HepG2 (cell line): Measurements from ENCODE around the gene CFAP97. TPM values are rescaled to one million over a fixed set of nuclear protein-coding genes. Genes with fewer than 3 reads are reported as not detected.

Experiments
- AKAP8 ChIP-seq: sonication (generic); formaldehyde crosslinking; IDR thresholded peaks from 2 replicates; pipeline ENCODE4 v1.5.1; 2020; ENCODE audit warnings: mild to moderate bottlenecking, missing genetic modification reagents
- CREM ChIP-seq, 2 experiments: sonication (generic) in 1 of 2; formaldehyde crosslinking in 1 of 2; IDR thresholded peaks; 2 replicates each; pipeline versions ENCODE4 v1.4.0 to v1.6.1; 2016 to 2020; ENCODE audit warnings: antibody characterized with exemption in 1 of 2, mild to moderate bottlenecking in 1 of 2, missing genetic modification reagents in 1 of 2
- DNMT1 ChIP-seq: sonication (generic); formaldehyde crosslinking; IDR thresholded peaks from 2 replicates; pipeline ENCODE4 v1.5.1; 2020; ENCODE audit warnings: mild to moderate bottlenecking, missing genetic modification reagents
- ERF ChIP-seq: IDR thresholded peaks from 2 replicates; pipeline ENCODE4 v1.6.1; 2018; ENCODE audit warnings: missing biosample characterization, missing genetic modification reagents
- GMEB1 ChIP-seq: sonication (generic); formaldehyde crosslinking; IDR thresholded peaks from 2 replicates; pipeline ENCODE4 v1.5.1; 2020; ENCODE audit warnings: missing genetic modification reagents, mild to moderate bottlenecking, borderline replicate concordance
- MTA1 ChIP-seq: sonication (generic); formaldehyde crosslinking; IDR thresholded peaks from 2 replicates; pipeline ENCODE4 v1.4.0; 2020; ENCODE audit warnings: missing genetic modification reagents, mild to moderate bottlenecking, borderline replicate concordance
- NPAS2 ChIP-seq: sonication (generic); formaldehyde crosslinking; IDR thresholded peaks from 2 replicates; pipeline ENCODE4 v1.8.0; 2022; ENCODE audit warnings: mild to moderate bottlenecking, missing genetic modification reagents, borderline replicate concordance
- NRL ChIP-seq: sonication (generic); formaldehyde crosslinking; IDR thresholded peaks from 2 replicates; pipeline ENCODE4 v1.5.0; 2020; ENCODE audit warnings: missing genetic modification reagents, mild to moderate bottlenecking, moderate library complexity, borderline replicate concordance
- PITX1 ChIP-seq: sonication (generic); formaldehyde crosslinking; IDR thresholded peaks from 2 replicates; pipeline ENCODE4 v1.5.1; 2020; ENCODE audit warnings: mild to moderate bottlenecking, missing genetic modification reagents
- PPARG ChIP-seq: conservative IDR thresholded peaks from 2 replicates; pipeline ENCODE4 v1.6.1; 2016; ENCODE audit warnings: missing biosample characterization, missing genetic modification reagents
- SOX13 ChIP-seq, 3 experiments: fragments of 450-650 bp in 1 of 3; sonication (generic) in 1 of 3; formaldehyde crosslinking in 1 of 3; IDR thresholded peaks in 2 of 3; conservative IDR thresholded peaks in 1 of 3; 2 replicates each; pipeline versions ENCODE4 v1.5.0 to v1.6.1; 2016 to 2020; ENCODE audit warnings: antibody characterized with exemption in 1 of 3, mild to moderate bottlenecking in 1 of 3, missing compliant biosample characterization in 1 of 3, missing genetic modification reagents in 1 of 3, moderate library complexity in 1 of 3
- SRSF4 ChIP-seq: fragments of 200-400 bp; formaldehyde crosslinking; IDR thresholded peaks from one replicate; pipeline ENCODE4 v1.6.1; 2018; ENCODE audit warnings: mild to moderate bottlenecking, low read depth, low read length, moderate library complexity; ENCODE audit not compliant: poor library complexity, severe bottlenecking
- ZBTB39 ChIP-seq: sonication (generic); formaldehyde crosslinking; IDR thresholded peaks from 2 replicates; pipeline ENCODE4 v1.5.0; 2020; ENCODE audit warnings: missing genetic modification reagents
- ZFX ChIP-seq: sonication (generic); formaldehyde crosslinking; IDR thresholded peaks from 2 replicates; pipeline ENCODE4 v1.4.0; 2020; ENCODE audit warnings: mild to moderate bottlenecking, low read depth, missing genetic modification reagents, moderate library complexity
- ZNF101 ChIP-seq: sonication (generic); formaldehyde crosslinking; IDR thresholded peaks from 2 replicates; pipeline ENCODE4 v1.4.0; 2020; ENCODE audit warnings: mild to moderate bottlenecking, low read depth, missing genetic modification reagents, borderline replicate concordance
- ZNF337 ChIP-seq: sonication (generic); formaldehyde crosslinking; IDR thresholded peaks from 2 replicates; pipeline ENCODE4 v1.5.1; 2020; ENCODE audit warnings: missing genetic modification reagents, low read depth, mild to moderate bottlenecking, borderline replicate concordance
- polyA plus RNA-seq, 8 experiments: library from polyadenylated mRNA; depleted of rRNA in 3 of 8; stranded (reverse) in 7 of 8; unstranded in 1 of 8; fragments of >200 nt; fragmentation: Illumina TruSeq in 4 of 8; extraction: Trizol in 4 of 8; gene quantifications; 2 replicates each; pipeline versions ENCODE4 v1.2.1 to v1.2.3, GENCODE V29; 2011 to 2016; ENCODE audit warnings: low read depth in 4 of 8, missing spikeins in 1 of 8, mixed read lengths in 1 of 8; ENCODE audit not compliant: insufficient read depth in 1 of 8
- total RNA-seq, 5 experiments: library from RNA; depleted of rRNA; stranded (reverse); fragments of >200 nt; fragmentation: Illumina TruSeq; extraction: Trizol; gene quantifications; 2 replicates each; pipeline ENCODE4 v1.2.3, GENCODE V29; 2016; ENCODE audit warnings: low read depth in 1 of 5
- TF ChIP-seq, protein P1 (sequence below): sonication (generic); formaldehyde crosslinking; IDR thresholded peaks from 2 replicates; pipeline ENCODE4 v1.4.0; 2020; ENCODE audit warnings: missing genetic modification reagents

The CFAP97 gene
- total and polyA plus RNA-seq, 2 of the 13 experiments (the other 11 are each of a cell fraction or from before 2014, with no cell fraction given) = 32.1 to 44.4 TPM

- TF ChIP-seq ERF (CRISPR knock-in tag) = peak; percentile 64; the same call in 1 of the 2 replicates
- no peak for TF ChIP-seq CREM (IDR thresholded peaks at IDR 0.05)
- TF ChIP-seq CREM (CRISPR knock-in tag; IDR thresholded peaks at IDR 0.05) = no peak
- TF ChIP-seq GMEB1 (CRISPR knock-in tag) = peak; percentile 59; the same call in 1 of the 2 replicates
- TF ChIP-seq ZNF337 = no peak
- no peak for TF ChIP-seq PITX1 (CRISPR knock-in tag)
- TF ChIP-seq, protein P1, sequence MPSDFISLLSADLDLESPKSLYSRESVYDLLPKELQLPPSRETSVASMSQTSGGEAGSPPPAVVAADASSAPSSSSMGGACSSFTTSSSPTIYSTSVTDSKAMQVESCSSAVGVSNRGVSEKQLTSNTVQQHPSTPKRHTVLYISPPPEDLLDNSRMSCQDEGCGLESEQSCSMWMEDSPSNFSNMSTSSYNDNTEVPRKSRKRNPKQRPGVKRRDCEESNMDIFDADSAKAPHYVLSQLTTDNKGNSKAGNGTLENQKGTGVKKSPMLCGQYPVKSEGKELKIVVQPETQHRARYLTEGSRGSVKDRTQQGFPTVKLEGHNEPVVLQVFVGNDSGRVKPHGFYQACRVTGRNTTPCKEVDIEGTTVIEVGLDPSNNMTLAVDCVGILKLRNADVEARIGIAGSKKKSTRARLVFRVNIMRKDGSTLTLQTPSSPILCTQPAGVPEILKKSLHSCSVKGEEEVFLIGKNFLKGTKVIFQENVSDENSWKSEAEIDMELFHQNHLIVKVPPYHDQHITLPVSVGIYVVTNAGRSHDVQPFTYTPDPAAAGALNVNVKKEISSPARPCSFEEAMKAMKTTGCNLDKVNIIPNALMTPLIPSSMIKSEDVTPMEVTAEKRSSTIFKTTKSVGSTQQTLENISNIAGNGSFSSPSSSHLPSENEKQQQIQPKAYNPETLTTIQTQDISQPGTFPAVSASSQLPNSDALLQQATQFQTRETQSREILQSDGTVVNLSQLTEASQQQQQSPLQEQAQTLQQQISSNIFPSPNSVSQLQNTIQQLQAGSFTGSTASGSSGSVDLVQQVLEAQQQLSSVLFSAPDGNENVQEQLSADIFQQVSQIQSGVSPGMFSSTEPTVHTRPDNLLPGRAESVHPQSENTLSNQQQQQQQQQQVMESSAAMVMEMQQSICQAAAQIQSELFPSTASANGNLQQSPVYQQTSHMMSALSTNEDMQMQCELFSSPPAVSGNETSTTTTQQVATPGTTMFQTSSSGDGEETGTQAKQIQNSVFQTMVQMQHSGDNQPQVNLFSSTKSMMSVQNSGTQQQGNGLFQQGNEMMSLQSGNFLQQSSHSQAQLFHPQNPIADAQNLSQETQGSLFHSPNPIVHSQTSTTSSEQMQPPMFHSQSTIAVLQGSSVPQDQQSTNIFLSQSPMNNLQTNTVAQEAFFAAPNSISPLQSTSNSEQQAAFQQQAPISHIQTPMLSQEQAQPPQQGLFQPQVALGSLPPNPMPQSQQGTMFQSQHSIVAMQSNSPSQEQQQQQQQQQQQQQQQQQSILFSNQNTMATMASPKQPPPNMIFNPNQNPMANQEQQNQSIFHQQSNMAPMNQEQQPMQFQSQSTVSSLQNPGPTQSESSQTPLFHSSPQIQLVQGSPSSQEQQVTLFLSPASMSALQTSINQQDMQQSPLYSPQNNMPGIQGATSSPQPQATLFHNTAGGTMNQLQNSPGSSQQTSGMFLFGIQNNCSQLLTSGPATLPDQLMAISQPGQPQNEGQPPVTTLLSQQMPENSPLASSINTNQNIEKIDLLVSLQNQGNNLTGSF (CRISPR knock-in tag) = no peak
- peak; percentile 84 for TF ChIP-seq ZFX
- TF ChIP-seq PPARG (CRISPR knock-in tag) = no peak
- no peak for TF ChIP-seq NPAS2 (CRISPR knock-in tag)
- TF ChIP-seq DNMT1 = no peak
- no peak for TF ChIP-seq SOX13 (IDR thresholded peaks at IDR 0.05)
- TF ChIP-seq SOX13 (CRISPR knock-in tag; conservative IDR thresholded peaks at IDR 0.05 in 1 of 2, IDR thresholded peaks at IDR 0.05 in 1 of 2) = 0 out of 4 replicates have a peak, but pooled peaks of 1 of the 2 experiments have one; percentile 18
- TF ChIP-seq ZBTB39 (CRISPR knock-in tag) = no peak
- no peak for TF ChIP-seq SRSF4
- TF ChIP-seq AKAP8 (CRISPR knock-in tag) = no peak
- TF ChIP-seq NRL = peak; percentile 24; the same call in 1 of the 2 replicates
- no peak for TF ChIP-seq ZNF101 (CRISPR knock-in tag)
- TF ChIP-seq MTA1 (CRISPR knock-in tag) = peak; percentile 40; the same call in 1 of the 2 replicates
Measured at GRCh38 chr4:185203486-185204237, at the start of gene CFAP97 (continued).
